IgD-negative memory B cell (primary cell): Measurements from ENCODE around the gene ARHGEF33. TPM values are rescaled to one million over a fixed set of nuclear protein-coding genes. Genes with fewer than 3 reads are reported as not detected.

Experiments used
- H3K27ac Mint-ChIP-seq, 3 donors: one replicate each; pipeline ENCODE4 v1.8.0; 2020 to 2022; ENCODE audit warnings: mild to moderate bottlenecking in 3 of 3, mixed read lengths in 3 of 3, moderate library complexity in 1 of 3
- H3K27me3 Mint-ChIP-seq: one replicate; pipeline ENCODE4 v1.8.0; 2021; ENCODE audit warnings: mixed read lengths
- H3K36me3 Mint-ChIP-seq: one replicate; pipeline ENCODE4 v1.8.0; 2020; ENCODE audit warnings: mild to moderate bottlenecking, mixed read lengths
- H3K4me1 Mint-ChIP-seq, 3 donors: one replicate each; pipeline ENCODE4 v1.8.0; 2020 to 2022; ENCODE audit warnings: mixed read lengths in 3 of 3, mild to moderate bottlenecking in 1 of 3
- H3K4me3 Mint-ChIP-seq, 4 donors: one replicate each; pipeline ENCODE4 v1.8.0; 2020 to 2022; ENCODE audit warnings: mild to moderate bottlenecking in 4 of 4, mixed read lengths in 4 of 4, moderate library complexity in 3 of 4
- H3K9me3 Mint-ChIP-seq, 3 donors: one replicate each; pipeline ENCODE4 v1.8.0; 2020 to 2021; ENCODE audit warnings: mixed read lengths in 3 of 3, mild to moderate bottlenecking in 1 of 3
- polyA plus RNA-seq: library from polyadenylated mRNA; unstranded; fragments of 300-500 nt; fragmentation: Illumina TruSeq; gene quantifications from one replicate; pipeline ENCODE4 v1.2.3, GENCODE V29; 2021

Gene ARHGEF33
- polyA plus RNA-seq, 1 donor from 2014 or later = not detected

GRCh38 chr2:38960609-38961320 is 71.1 kb downstream of the ARHGEF33 start:
- Mint-ChIP-seq H3K36me3 (peaks cover 3% of the 10 kb centered on the region), H3K9me3 (no peaks in the 10 kb centered on the region), H3K4me3 (peak overlapping the region in 3 of 4 donors; percentile 28 to 52 (median 51)), H3K27ac (no peak overlapping the region), H3K27me3 (peaks cover 22% of the 10 kb centered on the region), H3K4me1 (peaks cover 0 to 3% (median 0%) of the 10 kb centered on the region in 3 donors)

DNA sequence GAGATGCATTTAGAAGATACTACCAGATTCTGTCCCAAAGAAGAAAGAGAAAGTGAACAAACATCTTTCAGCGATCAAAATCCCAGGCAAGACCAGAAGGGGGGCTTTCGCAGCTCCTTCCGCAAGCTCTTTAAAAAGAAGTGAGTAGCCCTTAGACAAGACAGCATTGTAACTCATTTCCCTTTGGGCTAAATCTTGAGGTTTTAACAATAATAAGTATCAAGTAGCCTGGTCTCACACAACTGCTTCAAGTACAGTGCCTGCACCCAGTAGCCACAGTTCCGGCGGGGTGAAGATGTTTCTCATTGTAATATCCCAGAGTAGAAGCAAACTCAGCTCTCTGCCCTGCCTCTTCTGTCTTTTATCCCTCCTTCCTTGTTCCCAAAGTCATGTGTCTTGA is 76.3 kb downstream of the ARHGEF33 start:
- no peaks in the 10 kb centered on the region for H3K9me3 Mint-ChIP-seq
- peaks cover 3% of the 10 kb centered on the region for H3K36me3 Mint-ChIP-seq
- H3K27me3 Mint-ChIP-seq = peaks cover 9% of the 10 kb centered on the region
- H3K4me1 Mint-ChIP-seq = peaks cover 0 to under 1% (median 0%) of the 10 kb centered on the region in 3 donors
- H3K27ac Mint-ChIP-seq = no peak overlapping the region
- no peak overlapping the region for H3K4me3 Mint-ChIP-seq

- Mint-ChIP-seq H3K36me3 (peaks cover 2% of the 10 kb centered on the region), H3K27me3 (peaks cover 2% of the 10 kb centered on the region), H3K9me3 (no peaks in the 10 kb centered on the region), H3K27ac (no peak overlapping the region), H3K4me1 (no peaks in the 10 kb centered on the region), H3K4me3 (no peak overlapping the region)
Observed at GRCh38 chr2:38966678-38967077, 77.0 kb downstream of the ARHGEF33 start.

DNA sequence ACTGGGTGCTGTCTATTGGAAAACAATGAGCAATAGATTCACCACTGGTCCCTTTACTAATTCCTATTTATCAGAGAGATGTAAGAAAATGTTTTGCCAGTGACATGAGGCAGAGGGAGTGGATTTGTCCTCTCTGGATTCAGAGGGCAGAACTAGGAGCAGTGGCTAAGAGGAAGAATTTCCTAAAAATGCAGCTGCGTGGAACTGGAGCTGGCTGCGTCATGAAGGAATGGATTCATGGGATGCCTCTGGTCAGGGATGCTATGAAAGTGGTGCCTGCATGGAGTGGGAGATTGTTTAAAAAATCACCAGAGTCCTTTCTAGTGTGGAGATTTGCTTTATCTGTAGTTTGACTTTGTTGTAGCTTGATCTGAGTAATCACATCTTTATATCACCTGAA is 78.3 kb downstream of the ARHGEF33 start:
- no peak overlapping the region for H3K4me3 Mint-ChIP-seq
- H3K27me3 Mint-ChIP-seq = no peaks in the 10 kb centered on the region
- H3K4me1 Mint-ChIP-seq = no peaks in the 10 kb centered on the region
- H3K9me3 Mint-ChIP-seq = no peaks in the 10 kb centered on the region
- no peaks in the 10 kb centered on the region for H3K36me3 Mint-ChIP-seq
- no peak overlapping the region for H3K27ac Mint-ChIP-seq

DNA sequence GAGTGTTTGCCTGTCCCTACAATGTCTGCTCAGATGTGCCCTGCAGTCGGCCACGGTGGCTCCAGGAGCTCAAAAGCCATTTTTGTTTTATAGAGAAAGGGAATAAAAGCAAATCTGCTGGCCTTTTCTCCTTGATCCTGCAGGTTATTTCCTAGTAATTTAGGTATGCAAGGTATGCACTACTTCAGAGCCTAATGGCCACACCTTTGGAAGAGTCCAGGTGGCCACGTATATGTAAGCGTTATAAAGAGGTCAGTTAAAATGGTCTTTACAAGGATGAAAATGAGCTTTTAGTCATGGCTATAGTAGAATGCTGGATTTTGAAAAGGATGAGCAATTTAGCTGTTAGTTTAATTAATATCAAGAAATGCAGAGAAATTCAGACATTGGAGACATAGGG is 81.7 kb downstream of the ARHGEF33 start:
- Mint-ChIP-seq H3K27ac (no peak overlapping the region), H3K36me3 (no peaks in the 10 kb centered on the region), H3K27me3 (no peaks in the 10 kb centered on the region), H3K9me3 (no peaks in the 10 kb centered on the region), H3K4me3 (no peak overlapping the region), H3K4me1 (no peaks in the 10 kb centered on the region)

- Mint-ChIP-seq H3K27me3 (no peaks in the 10 kb centered on the region), H3K9me3 (no peaks in the 10 kb centered on the region), H3K4me1 (no peaks in the 10 kb centered on the region), H3K27ac (peak overlapping the region in 1 of 3 donors; percentile 23), H3K36me3 (peaks cover 1% of the 10 kb centered on the region), H3K4me3 (no peak overlapping the region)
Observed at GRCh38 chr2:38973266-38973665, 83.6 kb downstream of the ARHGEF33 start.

- Mint-ChIP-seq H3K4me3 (no peak overlapping the region), H3K9me3 (no peaks in the 10 kb centered on the region), H3K27ac (no peak overlapping the region), H3K36me3 (peaks cover 6% of the 10 kb centered on the region), H3K4me1 (no peaks in the 10 kb centered on the region), H3K27me3 (no peaks in the 10 kb centered on the region)
Observed at GRCh38 chr2:38975042-38975441, 85.4 kb downstream of the ARHGEF33 start.

DNA sequence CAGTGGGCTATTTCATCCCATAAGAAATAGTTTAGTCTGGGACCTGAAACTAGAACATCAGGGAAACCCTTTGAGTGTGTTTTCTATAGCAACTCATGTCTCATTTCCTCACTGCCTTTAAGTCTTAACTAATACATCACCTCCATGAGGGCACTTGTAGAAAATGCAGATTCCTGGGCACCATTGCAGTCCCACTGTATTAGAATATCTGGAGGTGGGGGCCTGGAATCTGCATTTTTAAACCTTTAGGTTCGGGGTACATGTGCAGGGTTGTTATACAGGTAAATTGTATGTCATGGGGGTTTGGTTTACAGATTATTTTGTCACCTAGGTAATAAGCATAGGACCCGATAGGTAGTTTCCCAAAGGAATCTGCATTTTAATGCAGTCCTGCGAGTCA is 87.4 kb downstream of the ARHGEF33 start:
- Mint-ChIP-seq H3K4me1 (no peaks in the 10 kb centered on the region), H3K27ac (no peak overlapping the region), H3K4me3 (no peak overlapping the region), H3K27me3 (no peaks in the 10 kb centered on the region), H3K36me3 (peaks cover 6% of the 10 kb centered on the region), H3K9me3 (no peaks in the 10 kb centered on the region)

- H3K9me3 Mint-ChIP-seq = no peaks in the 10 kb centered on the region
- no peaks in the 10 kb centered on the region for H3K27me3 Mint-ChIP-seq
- H3K36me3 Mint-ChIP-seq = peaks cover 6% of the 10 kb centered on the region
- no peak overlapping the region for H3K4me3 Mint-ChIP-seq
- H3K4me1 Mint-ChIP-seq = no peaks in the 10 kb centered on the region
- H3K27ac Mint-ChIP-seq = no peak overlapping the region
Observed at GRCh38 chr2:38978296-38978903, 88.7 kb downstream of the ARHGEF33 start.

GRCh38 chr2:38978908-38979307 is 89.2 kb downstream of the ARHGEF33 start:
- Mint-ChIP-seq H3K4me3 (no peak overlapping the region), H3K9me3 (no peaks in the 10 kb centered on the region), H3K4me1 (no peaks in the 10 kb centered on the region), H3K27me3 (no peaks in the 10 kb centered on the region), H3K27ac (no peak overlapping the region), H3K36me3 (peaks cover 10% of the 10 kb centered on the region)

- Mint-ChIP-seq H3K9me3 (no peaks in the 10 kb centered on the region), H3K36me3 (peaks cover 16% of the 10 kb centered on the region), H3K4me3 (no peak overlapping the region), H3K27ac (no peak overlapping the region), H3K4me1 (peaks cover 0 to 2% (median 0%) of the 10 kb centered on the region in 3 donors), H3K27me3 (no peaks in the 10 kb centered on the region)
Observed at GRCh38 chr2:38981003-38981669, 91.5 kb downstream of the ARHGEF33 start.

DNA sequence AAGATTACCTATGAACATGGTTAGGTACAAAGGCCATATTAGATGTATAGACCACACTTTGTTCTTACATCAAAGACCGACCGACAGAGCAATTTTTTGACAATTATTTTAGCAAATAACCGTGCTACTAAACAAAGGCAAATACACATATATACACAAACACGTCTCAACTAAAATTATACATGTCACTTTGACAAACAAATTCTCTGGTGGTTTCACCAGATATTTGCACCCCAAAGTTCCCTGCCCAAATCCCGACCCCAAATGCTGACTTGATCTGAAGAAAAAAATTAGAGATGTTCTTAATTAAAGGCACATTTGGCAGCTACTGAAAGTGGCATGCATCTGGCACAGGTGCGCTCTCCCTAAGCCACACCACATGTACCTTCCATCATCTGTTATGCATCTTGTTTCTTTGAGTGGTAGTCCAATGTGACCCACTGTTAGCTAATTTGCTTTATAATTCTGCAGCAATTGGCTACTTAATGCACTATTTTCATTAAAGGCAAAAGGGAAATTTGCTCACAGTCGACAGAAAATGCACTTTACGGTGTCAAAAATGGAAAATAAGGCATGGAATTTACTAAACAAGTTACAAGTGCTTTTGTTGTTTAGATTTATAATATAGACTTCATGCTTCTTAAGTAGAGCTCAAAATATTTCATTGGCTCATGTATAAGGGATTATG is 92.1 kb downstream of the ARHGEF33 start:
- no peak overlapping the region for H3K4me3 Mint-ChIP-seq
- H3K4me1 Mint-ChIP-seq = peaks cover 0 to 2% (median 0%) of the 10 kb centered on the region in 3 donors
- peaks cover 16% of the 10 kb centered on the region for H3K36me3 Mint-ChIP-seq
- H3K9me3 Mint-ChIP-seq = no peaks in the 10 kb centered on the region
- no peak overlapping the region for H3K27ac Mint-ChIP-seq
- no peaks in the 10 kb centered on the region for H3K27me3 Mint-ChIP-seq

DNA sequence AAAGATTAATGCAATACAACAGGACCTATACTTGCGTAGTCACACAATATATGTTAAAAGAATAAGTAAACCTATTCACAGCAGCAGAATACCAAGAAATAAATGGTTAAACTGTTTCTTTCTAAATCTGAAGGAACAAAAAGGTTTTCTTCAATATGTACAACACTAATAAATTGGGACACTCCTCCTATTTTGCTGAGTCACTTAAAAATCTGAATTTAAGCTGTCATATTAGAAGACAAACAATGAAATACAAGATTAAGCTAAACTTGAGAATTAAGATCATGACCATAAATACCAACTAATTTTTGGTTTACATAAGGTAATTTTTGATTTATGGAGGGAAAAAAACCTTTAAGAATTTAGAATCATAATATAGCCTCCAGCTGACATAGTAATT is 92.8 kb downstream of the ARHGEF33 start:
- H3K4me1 Mint-ChIP-seq = peaks cover 0 to 2% (median 0%) of the 10 kb centered on the region in 3 donors
- no peak overlapping the region for H3K27ac Mint-ChIP-seq
- no peaks in the 10 kb centered on the region for H3K9me3 Mint-ChIP-seq
- H3K36me3 Mint-ChIP-seq = peaks cover 16% of the 10 kb centered on the region
- no peaks in the 10 kb centered on the region for H3K27me3 Mint-ChIP-seq
- no peak overlapping the region for H3K4me3 Mint-ChIP-seq

GRCh38 chr2:38988716-38989115 is 99.0 kb downstream of the ARHGEF33 start:
- Mint-ChIP-seq H3K4me3 (no peak overlapping the region), H3K4me1 (peaks cover 0 to 2% (median 0%) of the 10 kb centered on the region in 3 donors), H3K36me3 (peaks cover 15% of the 10 kb centered on the region), H3K27ac (no peak overlapping the region), H3K9me3 (no peaks in the 10 kb centered on the region), H3K27me3 (no peaks in the 10 kb centered on the region)

- H3K9me3 Mint-ChIP-seq = no peaks in the 10 kb centered on the region
Observed at GRCh38 chr2:38991899-38992298, 102.2 kb downstream of the ARHGEF33 start.

More at GRCh38 chr2:38991899-38992298, 102.2 kb downstream of the ARHGEF33 start:
- no peak overlapping the region for H3K27ac Mint-ChIP-seq
- H3K4me3 Mint-ChIP-seq = no peak overlapping the region
- H3K36me3 Mint-ChIP-seq = peaks cover 9% of the 10 kb centered on the region
- no peaks in the 10 kb centered on the region for H3K4me1 Mint-ChIP-seq
- no peaks in the 10 kb centered on the region for H3K27me3 Mint-ChIP-seq
